Glutamatergic neuron (in vitro differentiated cells): Measurements from ENCODE around the gene PAQR7. TPM values are rescaled to one million over a fixed set of nuclear protein-coding genes. Genes with fewer than 3 reads are reported as not detected.

Experiments used
- DNase-seq: peaks from one replicate; pipeline ENCODE4 v3.0.0; 2022
- H3K27ac Mint-ChIP-seq: one replicate; pipeline ENCODE4 v1.8.0; 2020; ENCODE audit warnings: mild to moderate bottlenecking, mixed read lengths, inconsistent platforms; ENCODE audit not compliant: unreplicated experiment
- H3K27me3 Mint-ChIP-seq: one replicate; pipeline ENCODE4 v1.8.0; 2020; ENCODE audit warnings: mild to moderate bottlenecking, moderate library complexity, mixed read lengths, inconsistent platforms; ENCODE audit not compliant: unreplicated experiment
- H3K36me3 Mint-ChIP-seq: one replicate; pipeline ENCODE4 v1.8.0; 2020; ENCODE audit warnings: mild to moderate bottlenecking, mixed read lengths, inconsistent platforms; ENCODE audit not compliant: unreplicated experiment
- H3K4me1 Mint-ChIP-seq: one replicate; pipeline ENCODE4 v1.8.0; 2020; ENCODE audit warnings: mild to moderate bottlenecking, low read depth, mixed read lengths, inconsistent platforms; ENCODE audit not compliant: unreplicated experiment
- H3K4me3 Mint-ChIP-seq: one replicate; pipeline ENCODE4 v1.8.0; 2020; ENCODE audit warnings: mild to moderate bottlenecking, mixed read lengths, inconsistent platforms; ENCODE audit not compliant: unreplicated experiment
- H3K9me3 Mint-ChIP-seq: one replicate; pipeline ENCODE4 v1.8.0; 2020; ENCODE audit warnings: mild to moderate bottlenecking, moderate library complexity, mixed read lengths, inconsistent platforms; ENCODE audit not compliant: unreplicated experiment
- total RNA-seq: library from RNA; stranded (reverse); fragmentation: NEBNext Ultra II Directional; extraction: Animal tissue kit (Norgen Biotek cat#: 25700); gene quantifications from one replicate; pipeline ENCODE4 v1.2.1, GENCODE V29; 2021; ENCODE audit not compliant: unreplicated experiment
- TF ChIP-seq, protein P1 (sequence below): fragments of 200-600 bp; sonication (generic); IDR thresholded peaks from one replicate; pipeline ENCODE4 v1.5.0; 2021; ENCODE audit not compliant: partially characterized antibody, unreplicated experiment

PAQR7 gene
- total RNA-seq, 1 donor from 2014 or later: 6.4 TPM

DNA sequence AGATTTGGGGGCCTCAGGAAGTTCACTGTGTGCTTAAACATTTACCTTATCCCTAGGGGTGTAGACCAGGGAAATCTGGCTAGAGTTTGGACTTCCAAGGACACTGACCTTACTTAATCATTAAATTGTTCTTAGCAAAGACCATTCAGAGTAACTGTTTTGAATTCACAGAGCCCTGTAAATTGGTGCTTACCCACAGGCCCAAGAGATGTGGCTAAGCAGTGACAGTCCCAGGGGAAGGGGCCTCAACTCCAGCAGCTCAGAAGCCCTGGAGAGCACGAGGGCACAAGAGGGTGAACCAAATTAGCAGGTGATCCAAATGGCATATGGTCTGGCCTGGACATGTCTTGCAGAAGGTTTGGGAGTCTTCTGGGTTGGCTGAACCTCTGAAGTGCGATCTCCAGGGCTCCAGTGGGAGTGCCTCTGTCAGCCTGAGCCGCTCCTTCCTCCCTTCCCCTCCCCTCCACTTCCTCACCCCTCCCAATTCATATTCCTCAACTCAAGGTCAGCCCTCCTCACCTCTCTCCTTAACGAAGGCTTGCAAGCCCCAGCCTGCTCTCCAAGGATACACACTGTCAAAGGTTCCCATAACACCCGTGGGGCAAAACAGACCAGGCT lies 4.3 kb downstream of the PAQR7 start:
- DNase-seq: no peak
- no peak overlapping the region for H3K27ac Mint-ChIP-seq

GRCh38 chr1:25870614-25871013 lies 4.9 kb downstream of the PAQR7 start:
- H3K4me3 Mint-ChIP-seq: no peak overlapping the region
- TF ChIP-seq, protein P1, sequence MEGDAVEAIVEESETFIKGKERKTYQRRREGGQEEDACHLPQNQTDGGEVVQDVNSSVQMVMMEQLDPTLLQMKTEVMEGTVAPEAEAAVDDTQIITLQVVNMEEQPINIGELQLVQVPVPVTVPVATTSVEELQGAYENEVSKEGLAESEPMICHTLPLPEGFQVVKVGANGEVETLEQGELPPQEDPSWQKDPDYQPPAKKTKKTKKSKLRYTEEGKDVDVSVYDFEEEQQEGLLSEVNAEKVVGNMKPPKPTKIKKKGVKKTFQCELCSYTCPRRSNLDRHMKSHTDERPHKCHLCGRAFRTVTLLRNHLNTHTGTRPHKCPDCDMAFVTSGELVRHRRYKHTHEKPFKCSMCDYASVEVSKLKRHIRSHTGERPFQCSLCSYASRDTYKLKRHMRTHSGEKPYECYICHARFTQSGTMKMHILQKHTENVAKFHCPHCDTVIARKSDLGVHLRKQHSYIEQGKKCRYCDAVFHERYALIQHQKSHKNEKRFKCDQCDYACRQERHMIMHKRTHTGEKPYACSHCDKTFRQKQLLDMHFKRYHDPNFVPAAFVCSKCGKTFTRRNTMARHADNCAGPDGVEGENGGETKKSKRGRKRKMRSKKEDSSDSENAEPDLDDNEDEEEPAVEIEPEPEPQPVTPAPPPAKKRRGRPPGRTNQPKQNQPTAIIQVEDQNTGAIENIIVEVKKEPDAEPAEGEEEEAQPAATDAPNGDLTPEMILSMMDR: no peak
- H3K27ac Mint-ChIP-seq: no peak overlapping the region
- DNase-seq: no peak
- no peaks in the 10 kb centered on the region for H3K27me3 Mint-ChIP-seq
- H3K4me1 Mint-ChIP-seq: peaks cover 10% of the 10 kb centered on the region
- H3K9me3 Mint-ChIP-seq: no peaks in the 10 kb centered on the region
- H3K36me3 Mint-ChIP-seq: no peaks in the 10 kb centered on the region

More for the DNA sequence above, 4.3 kb downstream of the PAQR7 start:
- Mint-ChIP-seq H3K4me3 (no peak overlapping the region), H3K36me3 (no peaks in the 10 kb centered on the region), H3K4me1 (peaks cover 10% of the 10 kb centered on the region), H3K9me3 (no peaks in the 10 kb centered on the region), H3K27me3 (no peaks in the 10 kb centered on the region)
- TF ChIP-seq, protein P1: no peak

GRCh38 chr1:25869909-25870606 lies 5.5 kb downstream of the PAQR7 start:
- H3K27ac Mint-ChIP-seq: no peak overlapping the region
- peaks cover 10% of the 10 kb centered on the region for H3K4me1 Mint-ChIP-seq
- H3K36me3 Mint-ChIP-seq: no peaks in the 10 kb centered on the region
- H3K27me3 Mint-ChIP-seq: no peaks in the 10 kb centered on the region
- DNase-seq: no peak
- no peak overlapping the region for H3K4me3 Mint-ChIP-seq
- TF ChIP-seq, protein P1: no peak
- no peaks in the 10 kb centered on the region for H3K9me3 Mint-ChIP-seq

DNA sequence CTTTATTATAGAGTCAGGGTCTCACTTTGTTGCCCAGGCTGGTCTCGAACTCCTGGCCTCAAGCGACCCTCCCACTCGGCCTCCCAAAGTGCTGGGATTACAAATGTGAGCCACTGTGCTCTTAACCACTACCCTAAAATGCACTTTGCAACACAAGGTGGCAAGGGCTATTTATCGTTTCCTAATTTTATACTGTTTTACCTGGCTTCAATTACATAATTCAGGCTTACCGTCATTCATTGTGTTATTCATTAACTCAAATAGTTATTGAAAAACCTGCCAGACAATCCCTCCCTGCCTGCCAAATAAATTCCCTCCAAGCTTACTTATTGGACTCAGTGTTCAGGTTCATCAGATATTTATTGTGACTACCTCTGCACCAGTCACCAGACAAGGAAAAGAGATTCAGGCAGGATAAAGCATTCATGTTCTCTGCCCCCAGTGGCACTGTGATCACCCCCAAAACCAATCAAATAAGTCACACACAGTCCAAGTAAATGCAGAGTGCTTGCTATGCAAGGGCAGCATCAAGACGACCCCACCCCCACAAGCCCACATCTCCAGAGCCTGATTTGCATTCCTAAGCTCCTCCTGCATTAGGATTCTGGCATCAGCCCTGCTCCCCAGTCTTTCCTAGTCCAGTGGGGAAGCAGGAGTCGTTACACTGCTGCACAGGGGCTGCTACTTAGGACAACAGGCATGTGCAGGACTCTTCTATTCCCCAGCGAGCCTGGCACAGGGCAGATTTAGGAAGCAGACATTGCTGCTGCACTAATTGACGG lies 8.1 kb downstream of the PAQR7 start:
- Mint-ChIP-seq H3K27ac (no peak overlapping the region), H3K4me1 (peaks cover 10% of the 10 kb centered on the region), H3K4me3 (no peak overlapping the region), H3K36me3 (peaks cover 5% of the 10 kb centered on the region), H3K27me3 (peaks cover 2% of the 10 kb centered on the region), H3K9me3 (peaks cover 1% of the 10 kb centered on the region)
- DNase-seq: no peak
- TF ChIP-seq, protein P1: no peak
